ENCODE data around the gene SLC22A12.

SLC22A12 gene

DNA sequence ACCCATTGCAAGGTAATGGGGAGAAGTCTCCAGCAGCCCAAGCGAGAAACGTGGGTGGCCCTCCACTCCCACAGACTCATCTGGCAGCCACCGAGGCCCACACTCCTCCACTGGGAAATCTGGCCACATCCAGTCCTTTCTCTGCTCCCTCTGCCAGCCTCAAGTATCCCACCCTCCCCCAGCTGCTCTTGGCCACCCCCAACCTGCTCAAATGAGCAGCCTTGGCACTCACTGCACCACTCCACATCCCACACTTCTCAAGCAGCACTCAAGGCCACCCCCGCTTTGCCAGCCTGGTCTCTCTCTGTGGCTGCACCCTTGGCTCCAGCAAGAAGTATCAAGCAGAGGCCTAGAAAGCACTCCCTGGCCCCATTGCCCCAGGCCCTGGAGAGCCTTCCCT lies 28.2 kb downstream of the SLC22A12 start:
- Histone ChIP-seq H3K27ac (ENCODE audit: low read depth, low read length) (no peak overlapping the region), H3K4me1 (ENCODE audit: control insufficient read depth, insufficient read depth, low read length) (peaks cover 15% of the 10 kb centered on the region; the same call in 1 of the 2 replicates), H3K4me3 (ENCODE audit: low read depth, low read length) (no peak overlapping the region), H3K36me3 (ENCODE audit: control insufficient read depth, insufficient read depth, low read length) (no peaks in the 10 kb centered on the region), H3K9ac (ENCODE audit: low read length) (no peak overlapping the region), H3K9me3 (ENCODE audit: control insufficient read depth, insufficient read depth, low read depth, low read length) (no peaks in the 10 kb centered on the region), H3K27me3 (ENCODE audit: control insufficient read depth, insufficient read depth, low read length) (no peaks in the 10 kb centered on the region)

- Histone ChIP-seq H3K9ac (ENCODE audit: low read length) (no peak overlapping the region), H3K27me3 (ENCODE audit: control insufficient read depth, insufficient read depth, low read length) (no peaks in the 10 kb centered on the region), H3K4me1 (ENCODE audit: control insufficient read depth, insufficient read depth, low read length) (peaks cover 15% of the 10 kb centered on the region; the same call in 1 of the 2 replicates), H3K27ac (ENCODE audit: low read depth, low read length) (no peak overlapping the region), H3K4me3 (ENCODE audit: low read depth, low read length) (no peak overlapping the region), H3K36me3 (ENCODE audit: control insufficient read depth, insufficient read depth, low read length) (no peaks in the 10 kb centered on the region), H3K9me3 (ENCODE audit: control insufficient read depth, insufficient read depth, low read depth, low read length) (no peaks in the 10 kb centered on the region)
These were observed 28.9 kb downstream of the SLC22A12 start for GRCh38 chr11:64619811-64620380.

GRCh38 chr11:64620381-64620971 lies 29.5 kb downstream of the SLC22A12 start:
- no peaks in the 10 kb centered on the region for H3K27me3 ChIP-seq (ENCODE audit: control insufficient read depth, insufficient read depth, low read length)
- H3K36me3 ChIP-seq (ENCODE audit: control insufficient read depth, insufficient read depth, low read length), result no peaks in the 10 kb centered on the region
- no peak overlapping the region for H3K9ac ChIP-seq (ENCODE audit: low read length)
- no peaks in the 10 kb centered on the region for H3K9me3 ChIP-seq (ENCODE audit: control insufficient read depth, insufficient read depth, low read depth, low read length)
- H3K27ac ChIP-seq (ENCODE audit: low read depth, low read length), result no peak overlapping the region
- H3K4me3 ChIP-seq (ENCODE audit: low read depth, low read length), result no peak overlapping the region
- H3K4me1 ChIP-seq (ENCODE audit: control insufficient read depth, insufficient read depth, low read length), result peaks cover 15% of the 10 kb centered on the region; the same call in 1 of the 2 replicates

DNA sequence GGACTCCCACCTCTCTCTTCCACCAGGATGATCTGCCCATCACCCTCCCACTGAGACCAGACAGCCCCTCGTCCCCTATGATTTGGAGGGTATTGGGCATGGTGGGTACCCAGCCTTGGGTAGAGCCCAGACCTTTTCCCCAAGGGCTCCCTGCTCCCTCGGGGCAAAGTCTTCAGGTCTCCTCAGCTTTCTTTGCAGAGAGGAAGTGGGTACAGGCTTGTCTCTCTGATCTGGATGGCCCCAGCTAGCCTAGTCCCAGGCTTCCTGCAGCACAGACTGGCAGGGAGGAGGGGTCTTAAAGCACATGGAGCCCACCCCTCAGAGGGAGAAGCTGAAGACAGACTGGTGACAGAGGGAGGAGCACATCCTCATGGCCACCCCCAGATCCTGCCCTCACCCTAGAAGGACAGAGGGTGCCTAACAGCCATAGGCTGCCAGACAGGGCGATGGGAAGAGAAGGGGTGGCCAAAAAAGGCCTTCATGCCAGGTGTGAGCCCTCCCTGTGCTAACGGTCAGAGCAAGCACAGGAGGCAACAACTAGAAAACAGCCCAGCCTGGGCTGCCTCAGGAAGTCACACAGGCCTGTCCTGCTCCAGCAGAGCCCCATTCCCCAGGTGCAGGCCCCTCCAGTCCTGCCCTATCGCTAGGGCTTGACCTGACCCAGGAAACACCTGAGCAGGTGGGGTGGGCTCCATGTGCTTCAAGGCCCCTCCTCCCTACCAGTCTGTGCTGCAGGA lies 30.4 kb downstream of the SLC22A12 start:
- H3K4me1 ChIP-seq (ENCODE audit: control insufficient read depth, insufficient read depth, low read length), result peaks cover 15% of the 10 kb centered on the region; the same call in 1 of the 2 replicates
- no peaks in the 10 kb centered on the region for H3K27me3 ChIP-seq (ENCODE audit: control insufficient read depth, insufficient read depth, low read length)
- no peaks in the 10 kb centered on the region for H3K36me3 ChIP-seq (ENCODE audit: control insufficient read depth, insufficient read depth, low read length)
- no peak overlapping the region for H3K4me3 ChIP-seq (ENCODE audit: low read depth, low read length)
- H3K9me3 ChIP-seq (ENCODE audit: control insufficient read depth, insufficient read depth, low read depth, low read length), result no peaks in the 10 kb centered on the region
- no peak overlapping the region for H3K9ac ChIP-seq (ENCODE audit: low read length)
- H3K27ac ChIP-seq (ENCODE audit: low read depth, low read length), result no peak overlapping the region

DNA sequence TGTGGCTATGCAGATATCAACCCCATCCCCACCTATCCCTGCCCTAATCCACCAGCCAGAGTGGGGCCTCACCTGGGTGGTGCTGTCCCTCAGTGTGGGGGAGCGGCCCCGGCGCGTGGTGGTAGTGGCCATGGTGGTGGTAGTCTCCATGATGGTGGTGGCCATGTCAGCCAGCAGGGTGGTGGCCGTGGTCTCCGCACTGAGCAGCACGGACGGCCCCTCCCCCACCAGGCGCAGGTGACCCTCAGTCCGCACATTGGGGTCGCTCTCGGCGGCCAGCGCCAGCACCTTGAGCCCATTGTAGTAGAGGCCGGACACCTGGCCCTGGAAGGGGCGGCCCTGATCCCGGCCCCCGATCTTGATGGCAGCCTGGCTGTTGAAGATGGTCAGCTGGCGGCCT lies 31.7 kb downstream of the SLC22A12 start:
- no peak overlapping the region for H3K9ac ChIP-seq (ENCODE audit: low read length)
- H3K36me3 ChIP-seq (ENCODE audit: control insufficient read depth, insufficient read depth, low read length), result no peaks in the 10 kb centered on the region

GRCh38 chr11:64624883-64625481 lies 34.0 kb downstream of the SLC22A12 start:
- H3K4me3 ChIP-seq (ENCODE audit: low read depth, low read length), result no peak overlapping the region
- peaks cover 14% of the 10 kb centered on the region for H3K4me1 ChIP-seq (ENCODE audit: control insufficient read depth, insufficient read depth, low read length)
- H3K9ac ChIP-seq (ENCODE audit: low read length), result no peak overlapping the region
- H3K27me3 ChIP-seq (ENCODE audit: control insufficient read depth, insufficient read depth, low read length), result peaks cover 15% of the 10 kb centered on the region
- H3K27ac ChIP-seq (ENCODE audit: low read depth, low read length), result no peak overlapping the region
- H3K36me3 ChIP-seq (ENCODE audit: control insufficient read depth, insufficient read depth, low read length), result no peaks in the 10 kb centered on the region
- no peaks in the 10 kb centered on the region for H3K9me3 ChIP-seq (ENCODE audit: control insufficient read depth, insufficient read depth, low read depth, low read length)

More for the DNA sequence above, 31.7 kb downstream of the SLC22A12 start:
- no peaks in the 10 kb centered on the region for H3K9me3 ChIP-seq (ENCODE audit: control insufficient read depth, insufficient read depth, low read depth, low read length)
- H3K27me3 ChIP-seq (ENCODE audit: control insufficient read depth, insufficient read depth, low read length), result no peaks in the 10 kb centered on the region
- no peak overlapping the region for H3K4me3 ChIP-seq (ENCODE audit: low read depth, low read length)
- peaks cover 15% of the 10 kb centered on the region; the same call in 1 of the 2 replicates for H3K4me1 ChIP-seq (ENCODE audit: control insufficient read depth, insufficient read depth, low read length)
- no peak overlapping the region for H3K27ac ChIP-seq (ENCODE audit: low read depth, low read length)

DNA sequence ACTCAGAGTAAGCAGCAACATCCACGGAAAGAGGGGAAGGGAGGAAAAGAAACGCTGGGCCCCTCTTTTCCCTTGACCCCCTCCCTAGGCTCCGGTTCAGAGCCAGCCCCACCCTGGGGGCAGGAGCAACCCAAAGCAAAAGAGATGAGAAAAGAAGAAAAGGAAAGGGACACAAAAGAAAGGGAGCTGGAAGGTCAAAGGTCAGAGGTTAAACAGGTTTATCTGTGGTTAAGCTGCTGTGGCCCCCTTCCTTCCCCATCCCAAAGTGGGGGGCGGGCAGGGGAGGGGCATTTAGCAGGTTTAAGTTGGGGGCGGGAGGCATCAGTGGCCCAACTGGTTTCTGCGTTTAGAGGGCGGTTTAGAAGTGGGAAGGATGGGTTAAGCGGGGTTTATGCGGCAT lies 35.6 kb downstream of the SLC22A12 start:
- Histone ChIP-seq H3K36me3 (ENCODE audit: control insufficient read depth, insufficient read depth, low read length) (no peaks in the 10 kb centered on the region), H3K27me3 (ENCODE audit: control insufficient read depth, insufficient read depth, low read length) (peaks cover 26% of the 10 kb centered on the region), H3K9me3 (ENCODE audit: control insufficient read depth, insufficient read depth, low read depth, low read length) (no peaks in the 10 kb centered on the region), H3K4me3 (ENCODE audit: low read depth, low read length) (no peak overlapping the region), H3K4me1 (ENCODE audit: control insufficient read depth, insufficient read depth, low read length) (peaks cover 9% of the 10 kb centered on the region), H3K9ac (ENCODE audit: low read length) (no peak overlapping the region), H3K27ac (ENCODE audit: low read depth, low read length) (no peak overlapping the region)

DNA sequence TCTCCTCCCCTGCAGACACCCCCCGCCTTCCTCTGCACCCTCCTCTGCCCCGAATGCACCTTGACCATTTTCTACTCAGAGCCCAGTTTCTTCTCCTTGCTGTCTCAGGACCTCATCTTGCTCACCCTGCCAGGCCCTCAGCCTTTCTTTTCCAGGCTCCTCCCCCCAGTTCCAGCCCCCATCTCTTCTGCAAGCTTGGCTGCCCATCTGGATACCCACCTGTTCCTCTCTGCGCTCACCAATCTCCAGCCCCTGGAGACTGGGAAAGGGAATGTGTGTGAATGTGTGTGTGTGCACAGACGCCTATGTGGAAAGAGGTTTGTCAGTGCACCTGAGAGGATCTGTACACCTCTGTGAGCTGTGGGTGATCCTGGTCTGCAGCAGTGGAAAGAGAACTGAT lies 36.4 kb downstream of the SLC22A12 start:
- Histone ChIP-seq H3K27ac (ENCODE audit: low read depth, low read length) (no peak overlapping the region), H3K9ac (ENCODE audit: low read length) (no peak overlapping the region), H3K27me3 (ENCODE audit: control insufficient read depth, insufficient read depth, low read length) (peaks cover 34% of the 10 kb centered on the region), H3K36me3 (ENCODE audit: control insufficient read depth, insufficient read depth, low read length) (no peaks in the 10 kb centered on the region), H3K9me3 (ENCODE audit: control insufficient read depth, insufficient read depth, low read depth, low read length) (no peaks in the 10 kb centered on the region), H3K4me1 (ENCODE audit: control insufficient read depth, insufficient read depth, low read length) (peaks cover 9% of the 10 kb centered on the region), H3K4me3 (ENCODE audit: low read depth, low read length) (no peak overlapping the region)

DNA sequence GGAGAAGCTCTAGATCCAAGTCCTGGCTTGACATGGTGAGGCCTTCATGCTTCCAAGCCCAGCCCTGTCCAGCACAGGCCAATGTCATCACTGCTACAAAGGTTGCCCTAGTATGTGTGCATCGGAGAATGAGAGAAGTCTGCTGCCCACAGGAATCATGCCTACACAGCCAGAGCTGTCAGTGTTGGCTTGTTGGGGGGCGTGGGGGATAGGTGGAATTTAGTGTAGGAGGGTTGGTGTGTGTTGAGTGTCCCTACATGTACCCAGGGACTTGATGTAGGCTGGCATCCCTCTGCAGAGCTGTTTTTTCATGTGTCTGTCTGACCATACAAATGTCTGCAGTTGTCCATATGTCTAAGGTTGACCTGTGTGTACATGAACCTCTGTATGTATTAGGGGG lies 37.6 kb downstream of the SLC22A12 start:
- Histone ChIP-seq H3K4me1 (ENCODE audit: control insufficient read depth, insufficient read depth, low read length) (peaks cover 9% of the 10 kb centered on the region), H3K9ac (ENCODE audit: low read length) (no peak overlapping the region), H3K27me3 (ENCODE audit: control insufficient read depth, insufficient read depth, low read length) (peaks cover 46% of the 10 kb centered on the region), H3K4me3 (ENCODE audit: low read depth, low read length) (no peak overlapping the region), H3K9me3 (ENCODE audit: control insufficient read depth, insufficient read depth, low read depth, low read length) (no peaks in the 10 kb centered on the region), H3K36me3 (ENCODE audit: control insufficient read depth, insufficient read depth, low read length) (no peaks in the 10 kb centered on the region), H3K27ac (ENCODE audit: low read depth, low read length) (no peak overlapping the region)

DNA sequence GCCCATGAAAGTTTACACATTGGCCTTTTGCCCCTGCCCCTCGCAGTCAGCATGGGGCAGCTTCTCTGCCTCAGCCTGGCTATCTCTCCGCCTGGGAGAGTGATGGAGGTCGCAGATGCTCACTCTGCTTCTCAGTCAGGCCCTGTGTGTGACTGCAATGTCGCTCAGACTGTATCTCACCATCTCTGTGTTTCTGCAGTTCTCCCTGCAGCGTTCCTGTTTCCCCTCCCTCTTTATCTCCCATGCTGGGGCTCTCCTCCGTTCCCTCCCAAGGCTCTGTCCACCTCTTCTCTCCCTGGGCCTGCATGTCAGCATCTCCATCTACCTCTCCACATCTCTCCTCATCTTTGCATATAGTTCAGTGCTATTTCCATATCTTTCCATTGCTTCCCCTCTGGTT lies 38.1 kb downstream of the SLC22A12 start:
- H3K27me3 ChIP-seq (ENCODE audit: control insufficient read depth, insufficient read depth, low read length), result peaks cover 51% of the 10 kb centered on the region
- H3K4me1 ChIP-seq (ENCODE audit: control insufficient read depth, insufficient read depth, low read length), result peaks cover 9% of the 10 kb centered on the region
- H3K4me3 ChIP-seq (ENCODE audit: low read depth, low read length), result no peak overlapping the region
- no peak overlapping the region for H3K9ac ChIP-seq (ENCODE audit: low read length)
- H3K27ac ChIP-seq (ENCODE audit: low read depth, low read length), result no peak overlapping the region
- no peaks in the 10 kb centered on the region for H3K36me3 ChIP-seq (ENCODE audit: control insufficient read depth, insufficient read depth, low read length)
- H3K9me3 ChIP-seq (ENCODE audit: control insufficient read depth, insufficient read depth, low read depth, low read length), result no peaks in the 10 kb centered on the region

Measured in HUES6 (cell line).